HG03175 (cell line): Measurements from ENCODE around the gene LGALS9B.
"Not testable (repeated sequence)": the region's sequence is repeated elsewhere in the genome, so short reads cannot be mapped to it uniquely, and the experiment has no call there.

ENCODE experiments used
- ATAC-seq: cut with Tn5 transposase; IDR thresholded peaks from one replicate; pipeline ENCODE4 v1.9.1; 2021; ENCODE audit warnings: mild to moderate bottlenecking, moderate library complexity; ENCODE audit not compliant: unreplicated experiment

LGALS9B gene

GRCh38 chr17:20467447-20467846, at the start of gene LGALS9B:
LGALS9B (minus strand) TSS chr17:20467539; CDS start chr17:20467470, 69 bp downstream.
- peak; percentile 85 for ATAC-seq

GRCh38 chr17:20516986-20517385, 49.6 kb upstream of the LGALS9B start:
- ATAC-seq: not testable (repeated sequence)

GRCh38 chr17:20515099-20515498, 47.8 kb upstream of the LGALS9B start:
- ATAC-seq: not testable (repeated sequence)

GRCh38 chr17:20513539-20513938, 46.2 kb upstream of the LGALS9B start:
- not testable (repeated sequence) for ATAC-seq

GRCh38 chr17:20512378-20512777, 45.0 kb upstream of the LGALS9B start:
- ATAC-seq: not testable (repeated sequence)

- not testable (repeated sequence) for ATAC-seq
Measured at GRCh38 chr17:20511778-20512177, 44.4 kb upstream of the LGALS9B start.

- not testable (repeated sequence) for ATAC-seq
Measured at GRCh38 chr17:20505333-20505732, 38.0 kb upstream of the LGALS9B start.

GRCh38 chr17:20504388-20505066, 37.2 kb upstream of the LGALS9B start:
- ATAC-seq: not testable (repeated sequence)

GRCh38 chr17:20501896-20502295, 34.6 kb upstream of the LGALS9B start:
- not testable (repeated sequence) for ATAC-seq

- not testable (repeated sequence) for ATAC-seq
Measured at GRCh38 chr17:20500346-20500745, 33.0 kb upstream of the LGALS9B start.

GRCh38 chr17:20495420-20495819, 28.1 kb upstream of the LGALS9B start:
- ATAC-seq: not testable (repeated sequence)

GRCh38 chr17:20494735-20495134, 27.4 kb upstream of the LGALS9B start:
- ATAC-seq: not testable (repeated sequence)

- not testable (repeated sequence) for ATAC-seq
Measured at GRCh38 chr17:20494147-20494546, 26.8 kb upstream of the LGALS9B start.

- ATAC-seq: not testable (repeated sequence)
Measured at GRCh38 chr17:20492971-20493370, 25.6 kb upstream of the LGALS9B start.

- ATAC-seq: not testable (repeated sequence)
Measured at GRCh38 chr17:20492099-20492498, 24.8 kb upstream of the LGALS9B start.

GRCh38 chr17:20484930-20485329, 17.6 kb upstream of the LGALS9B start:
- not testable (repeated sequence) for ATAC-seq

- ATAC-seq: not testable (repeated sequence)
Measured at GRCh38 chr17:20479889-20480591, 12.7 kb upstream of the LGALS9B start.

- ATAC-seq: not testable (repeated sequence)
Measured at GRCh38 chr17:20477398-20478071, 10.2 kb upstream of the LGALS9B start.

GRCh38 chr17:20475137-20475831, 7.9 kb upstream of the LGALS9B start:
- not testable (repeated sequence) for ATAC-seq

GRCh38 chr17:20474081-20474480, 6.7 kb upstream of the LGALS9B start:
- ATAC-seq: not testable (repeated sequence)

- not testable (repeated sequence) for ATAC-seq
Measured at GRCh38 chr17:20469946-20470345, 2.6 kb upstream of the LGALS9B start.
